ENCODE data around the gene JOSD1.

Gene JOSD1

GRCh38 chr22:38733724-38734381 lies 33.1 kb upstream of the JOSD1 start:
- FAIRE-seq, result peak; percentile 69

GRCh38 chr22:38733329-38733723 lies 32.6 kb upstream of the JOSD1 start:
- FAIRE-seq (peak; percentile 13), DNase-seq (ENCODE audit: low spot score) (peak; percentile 67)

More at GRCh38 chr22:38733724-38734381, 33.1 kb upstream of the JOSD1 start:
- DNase-seq (ENCODE audit: low spot score), result no peak

GRCh38 chr22:38732251-38732815 lies 31.6 kb upstream of the JOSD1 start:
- FAIRE-seq (no peak), DNase-seq (ENCODE audit: low spot score) (no peak)

GRCh38 chr22:38731703-38732161 lies 31.0 kb upstream of the JOSD1 start:
- FAIRE-seq, result no peak

GRCh38 chr22:38730411-38730871 lies 29.7 kb upstream of the JOSD1 start:
- DNase-seq (ENCODE audit: low spot score) (no peak), FAIRE-seq (no peak)

More at GRCh38 chr22:38731703-38732161, 31.0 kb upstream of the JOSD1 start:
- no peak for DNase-seq (ENCODE audit: low spot score)

GRCh38 chr22:38729946-38730345 lies 29.2 kb upstream of the JOSD1 start:
- no peak for DNase-seq (ENCODE audit: low spot score)
- FAIRE-seq, result no peak

- DNase-seq (ENCODE audit: low spot score) (no peak), FAIRE-seq (no peak)
These were observed 28.4 kb upstream of the JOSD1 start for GRCh38 chr22:38728871-38729796.

GRCh38 chr22:38727530-38728451 lies 27.0 kb upstream of the JOSD1 start:
- DNase-seq (ENCODE audit: low spot score) (no peak), FAIRE-seq (no peak)

- DNase-seq (ENCODE audit: low spot score), result no peak
These were observed 26.4 kb upstream of the JOSD1 start for GRCh38 chr22:38727123-38727522.

GRCh38 chr22:38725900-38726655 lies 25.3 kb upstream of the JOSD1 start:
- FAIRE-seq (no peak), DNase-seq (ENCODE audit: low spot score) (no peak)

More at GRCh38 chr22:38727123-38727522, 26.4 kb upstream of the JOSD1 start:
- FAIRE-seq, result no peak

GRCh38 chr22:38724926-38725571 lies 24.3 kb upstream of the JOSD1 start:
- FAIRE-seq (peak; percentile 66), DNase-seq (ENCODE audit: low spot score) (peak; percentile 55)

- no peak for DNase-seq (ENCODE audit: low spot score)
- FAIRE-seq, result no peak
These were observed 23.4 kb upstream of the JOSD1 start for GRCh38 chr22:38724176-38724575.

- DNase-seq (ENCODE audit: low spot score) (no peak), FAIRE-seq (peak; percentile 56)
These were observed 20.8 kb upstream of the JOSD1 start for GRCh38 chr22:38721551-38721950.

- DNase-seq (ENCODE audit: low spot score) (no peak), FAIRE-seq (no peak)
These were observed 19.6 kb upstream of the JOSD1 start for GRCh38 chr22:38720350-38720749.

- DNase-seq (ENCODE audit: low spot score) (no peak), FAIRE-seq (no peak)
These were observed 18.5 kb upstream of the JOSD1 start for GRCh38 chr22:38719196-38719595.

GRCh38 chr22:38718414-38718813 lies 17.7 kb upstream of the JOSD1 start:
- FAIRE-seq, result peak; percentile 95
- peak; percentile 94 for DNase-seq (ENCODE audit: low spot score)

- FAIRE-seq (no peak), DNase-seq (ENCODE audit: low spot score) (no peak)
These were observed 16.5 kb upstream of the JOSD1 start for GRCh38 chr22:38717244-38717643.

GRCh38 chr22:38716826-38717225 lies 16.1 kb upstream of the JOSD1 start:
- FAIRE-seq, result no peak
- DNase-seq (ENCODE audit: low spot score), result no peak

GRCh38 chr22:38716271-38716670 lies 15.5 kb upstream of the JOSD1 start:
- FAIRE-seq, result no peak
- no peak for DNase-seq (ENCODE audit: low spot score)

GRCh38 chr22:38715852-38716251 lies 15.1 kb upstream of the JOSD1 start:
- FAIRE-seq, result no peak
- DNase-seq (ENCODE audit: low spot score), result no peak

Data from urothelium cell line (cell line).